ENCODE data around the gene GATAD2B.

DNA sequence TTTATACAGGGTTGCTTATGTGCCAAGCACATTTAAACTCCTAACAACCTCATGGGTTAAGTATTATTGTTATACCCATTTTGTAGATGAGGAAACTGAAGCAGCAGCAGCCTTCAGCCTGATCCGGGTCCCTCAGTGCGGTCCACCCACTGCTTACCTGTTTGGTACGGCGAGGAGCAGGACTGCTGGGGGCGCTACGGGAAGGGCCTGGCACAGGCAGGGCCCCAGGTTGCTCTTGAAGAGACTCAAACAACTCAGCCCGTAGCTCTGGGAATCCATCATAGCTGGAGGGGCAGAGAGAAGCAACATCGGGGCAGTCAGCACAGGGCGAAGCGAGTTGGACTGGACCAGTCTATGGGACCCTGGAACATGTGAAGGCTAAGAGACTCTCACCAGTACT, 14.6 kb upstream of the GATAD2B start:
- TF ChIP-seq, protein P1, sequence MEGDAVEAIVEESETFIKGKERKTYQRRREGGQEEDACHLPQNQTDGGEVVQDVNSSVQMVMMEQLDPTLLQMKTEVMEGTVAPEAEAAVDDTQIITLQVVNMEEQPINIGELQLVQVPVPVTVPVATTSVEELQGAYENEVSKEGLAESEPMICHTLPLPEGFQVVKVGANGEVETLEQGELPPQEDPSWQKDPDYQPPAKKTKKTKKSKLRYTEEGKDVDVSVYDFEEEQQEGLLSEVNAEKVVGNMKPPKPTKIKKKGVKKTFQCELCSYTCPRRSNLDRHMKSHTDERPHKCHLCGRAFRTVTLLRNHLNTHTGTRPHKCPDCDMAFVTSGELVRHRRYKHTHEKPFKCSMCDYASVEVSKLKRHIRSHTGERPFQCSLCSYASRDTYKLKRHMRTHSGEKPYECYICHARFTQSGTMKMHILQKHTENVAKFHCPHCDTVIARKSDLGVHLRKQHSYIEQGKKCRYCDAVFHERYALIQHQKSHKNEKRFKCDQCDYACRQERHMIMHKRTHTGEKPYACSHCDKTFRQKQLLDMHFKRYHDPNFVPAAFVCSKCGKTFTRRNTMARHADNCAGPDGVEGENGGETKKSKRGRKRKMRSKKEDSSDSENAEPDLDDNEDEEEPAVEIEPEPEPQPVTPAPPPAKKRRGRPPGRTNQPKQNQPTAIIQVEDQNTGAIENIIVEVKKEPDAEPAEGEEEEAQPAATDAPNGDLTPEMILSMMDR (IDR thresholded peaks at IDR 0.05; ENCODE audit: insufficient read depth, low read depth, low read length) = no peak
- no peak for TF ChIP-seq EZH2 (IDR thresholded peaks at IDR 0.05; ENCODE audit: insufficient read depth, low read length)

All from astrocyte (in vitro differentiated cells and primary cell).